ENCODE data around the gene OGDHL. TPM values are rescaled to one million over a fixed set of nuclear protein-coding genes. Genes with fewer than 3 reads are reported as not detected.

Gene OGDHL
- total RNA-seq, 2 experiments from 2014 or later: 0.40 to 0.68 TPM

GRCh38 chr10:49700997-49701396 is 61.1 kb downstream of the OGDHL start:
- TF ChIP-seq CTCF (IDR thresholded peaks at IDR 0.05): no peak
- Mint-ChIP-seq H3K27me3 (peaks cover 6% of the 10 kb centered on the region), H3K4me1 (ENCODE audit: low read depth) (no peaks in the 10 kb centered on the region), H3K36me3 (ENCODE audit: low read depth) (no peaks in the 10 kb centered on the region), H3K27ac (no peak overlapping the region), H3K9me3 (peaks cover 2% of the 10 kb centered on the region), H3K4me3 (no peak overlapping the region)
- ATAC-seq (no peak), DNase-seq (no peak)
- POLR2A ChIA-PET: no interaction called here
- CTCF ChIA-PET: no interaction called here
- intact Hi-C loops (cut with micrococcal nuclease): no loop called here

- CTCF ChIA-PET: no interaction called here
- no peaks in the 10 kb centered on the region for H3K36me3 Mint-ChIP-seq (ENCODE audit: low read depth)
- no peak overlapping the region for H3K27ac Mint-ChIP-seq
- DNase-seq: no peak
- intact Hi-C loops (cut with micrococcal nuclease): no loop called here
- H3K4me3 Mint-ChIP-seq: no peak overlapping the region
- no peak for TF ChIP-seq CTCF (IDR thresholded peaks at IDR 0.05)
- POLR2A ChIA-PET: no interaction called here
- H3K9me3 Mint-ChIP-seq: peaks cover 2% of the 10 kb centered on the region
- H3K4me1 Mint-ChIP-seq (ENCODE audit: low read depth): no peaks in the 10 kb centered on the region
- peaks cover 6% of the 10 kb centered on the region for H3K27me3 Mint-ChIP-seq
- no peak for ATAC-seq
These were observed 61.9 kb downstream of the OGDHL start for GRCh38 chr10:49700211-49700610.

GRCh38 chr10:49698679-49699078 is 63.4 kb downstream of the OGDHL start:
- DNase-seq (no peak), ATAC-seq (no peak)
- peaks cover 11% of the 10 kb centered on the region for H3K27me3 Mint-ChIP-seq
- CTCF ChIA-PET: no interaction called here
- H3K36me3 Mint-ChIP-seq (ENCODE audit: low read depth): no peaks in the 10 kb centered on the region
- no peaks in the 10 kb centered on the region for H3K4me1 Mint-ChIP-seq (ENCODE audit: low read depth)
- POLR2A ChIA-PET: no interaction called here
- H3K9me3 Mint-ChIP-seq: no peaks in the 10 kb centered on the region
- no peak for TF ChIP-seq CTCF (IDR thresholded peaks at IDR 0.05)
- H3K4me3 Mint-ChIP-seq: no peak overlapping the region
- H3K27ac Mint-ChIP-seq: no peak overlapping the region
- intact Hi-C loops (cut with micrococcal nuclease): no loop called here

- TF ChIP-seq CTCF (IDR thresholded peaks at IDR 0.05): no peak
- Mint-ChIP-seq H3K27ac (no peak overlapping the region), H3K4me1 (ENCODE audit: low read depth) (no peaks in the 10 kb centered on the region), H3K27me3 (peaks cover 30% of the 10 kb centered on the region), H3K36me3 (ENCODE audit: low read depth) (no peaks in the 10 kb centered on the region), H3K9me3 (no peaks in the 10 kb centered on the region), H3K4me3 (no peak overlapping the region)
- ChIA-PET POLR2A (no interaction called here), CTCF (no interaction called here)
- intact Hi-C loops (cut with micrococcal nuclease): no loop called here
- ATAC-seq: no peak
- DNase-seq: no peak
These were observed 65.8 kb downstream of the OGDHL start for GRCh38 chr10:49696311-49696710.

- no peak overlapping the region for H3K27ac Mint-ChIP-seq
- ChIA-PET CTCF (no interaction called here), POLR2A (no interaction called here)
- peaks cover 43% of the 10 kb centered on the region for H3K27me3 Mint-ChIP-seq
- no peaks in the 10 kb centered on the region for H3K36me3 Mint-ChIP-seq (ENCODE audit: low read depth)
- H3K4me3 Mint-ChIP-seq: no peak overlapping the region
- no peaks in the 10 kb centered on the region for H3K4me1 Mint-ChIP-seq (ENCODE audit: low read depth)
- ATAC-seq (no peak), DNase-seq (no peak)
- H3K9me3 Mint-ChIP-seq: no peaks in the 10 kb centered on the region
- intact Hi-C loops (cut with micrococcal nuclease): no loop called here
- TF ChIP-seq CTCF (IDR thresholded peaks at IDR 0.05): no peak
These were observed 67.7 kb downstream of the OGDHL start for GRCh38 chr10:49694466-49694865.

Measured in activated CD8-positive, alpha-beta T cell treated with anti-CD3 and anti-CD28 coated beads for 36 hours (primary cell).